Measurements from ENCODE around the gene GPX6.
"Not testable (repeated sequence)": the region's sequence is repeated elsewhere in the genome, so short reads cannot be mapped to it uniquely, and the experiment has no call there.

GPX6 gene

DNA sequence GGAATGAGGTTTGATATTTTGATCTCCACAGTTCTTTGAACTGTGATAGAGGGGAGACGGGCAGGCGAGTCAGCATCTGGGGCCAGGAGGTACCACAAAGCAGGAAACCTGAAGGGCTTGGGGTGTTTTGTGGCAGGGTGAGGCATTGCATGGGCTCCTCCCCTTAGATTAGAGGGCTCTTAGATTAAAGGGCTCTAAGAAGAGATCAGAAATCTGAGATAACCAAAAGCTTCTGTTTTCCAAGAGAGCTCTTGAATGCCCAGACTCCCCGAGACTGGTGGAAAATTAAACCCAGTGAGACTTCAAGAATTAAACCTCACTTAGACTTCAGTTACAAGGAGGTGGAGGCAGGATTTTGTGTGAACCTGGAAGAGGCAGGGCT lies 7.6 kb upstream of the GPX6 start:
- DNase-seq, result no peak

GRCh38 chr6:28522594-28523240 lies 7.1 kb upstream of the GPX6 start:
- DNase-seq, result no peak

DNA sequence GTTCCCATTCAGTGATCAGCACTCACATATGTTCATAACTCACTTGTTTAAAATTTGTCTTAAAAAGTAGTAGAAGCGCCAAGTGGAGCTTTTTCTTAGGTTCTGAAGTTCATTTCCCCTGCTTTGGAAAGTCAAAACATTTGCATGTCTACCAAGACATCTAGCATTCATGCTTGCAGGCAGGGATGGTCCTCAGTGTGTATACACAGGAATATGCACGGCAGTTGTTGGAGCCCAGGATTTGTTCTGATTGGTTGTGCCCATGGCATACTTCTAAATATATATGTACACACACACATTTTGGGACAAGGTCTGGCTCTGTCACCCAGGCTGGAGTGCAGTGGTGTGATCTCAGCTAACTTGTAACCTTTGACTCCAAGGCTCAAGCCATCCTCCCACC lies 2.4 kb upstream of the GPX6 start:
- DNase-seq, result no peak

DNA sequence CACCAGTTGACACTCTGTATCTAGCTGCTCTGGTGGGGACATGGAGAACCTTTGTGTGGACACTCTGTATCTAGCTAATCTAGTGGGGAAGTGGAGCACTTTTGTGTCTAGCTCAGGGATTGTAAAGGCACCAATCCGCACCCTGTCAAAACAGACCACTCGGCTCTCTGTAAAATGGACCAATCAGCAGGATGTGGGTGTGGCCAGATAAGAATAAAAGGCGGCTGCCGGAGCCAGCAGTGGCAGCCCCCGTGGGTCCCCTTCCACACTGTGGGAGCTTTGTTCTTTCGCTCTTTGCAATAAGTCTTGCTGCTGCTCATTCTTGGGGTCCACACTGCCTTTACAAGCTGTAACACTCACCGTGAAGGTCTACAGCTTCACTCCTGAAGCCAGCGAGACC lies 3.2 kb downstream of the GPX6 start:
- DNase-seq, result not testable (repeated sequence)

DNA sequence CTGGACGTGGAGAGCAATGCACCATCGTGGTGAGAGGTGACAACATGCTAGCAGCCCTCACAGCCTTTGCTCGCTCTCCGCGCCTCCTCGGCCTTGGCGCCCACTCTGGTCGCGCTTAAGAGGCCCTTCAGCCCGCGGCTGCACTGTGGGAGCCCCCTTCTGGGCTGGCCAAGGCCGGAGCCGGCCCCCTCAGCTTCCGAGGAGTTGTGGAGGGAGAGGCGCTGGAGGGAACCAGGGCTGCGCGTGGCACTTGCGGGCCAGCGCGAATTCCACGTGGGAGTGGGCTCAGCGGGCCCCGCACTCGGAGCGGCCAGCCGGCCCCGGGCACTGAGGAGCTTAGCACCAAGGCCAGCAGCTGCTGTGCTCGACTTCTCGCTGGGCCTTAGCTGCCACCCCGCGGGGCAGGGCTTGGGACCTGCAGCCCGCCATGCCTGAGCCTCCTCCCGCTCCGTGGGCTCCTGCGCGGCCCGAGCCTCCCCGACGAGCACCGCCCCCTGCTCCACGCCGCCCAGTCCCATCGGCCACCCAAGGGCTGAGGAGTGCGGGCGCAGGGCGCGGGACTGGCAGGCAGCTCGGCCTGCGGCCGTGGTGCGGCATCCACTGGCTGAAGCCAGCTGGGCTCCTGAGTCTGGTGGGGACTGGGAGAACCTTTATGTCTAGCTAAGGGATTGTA lies 3.8 kb downstream of the GPX6 start:
- DNase-seq, result no peak

DNA sequence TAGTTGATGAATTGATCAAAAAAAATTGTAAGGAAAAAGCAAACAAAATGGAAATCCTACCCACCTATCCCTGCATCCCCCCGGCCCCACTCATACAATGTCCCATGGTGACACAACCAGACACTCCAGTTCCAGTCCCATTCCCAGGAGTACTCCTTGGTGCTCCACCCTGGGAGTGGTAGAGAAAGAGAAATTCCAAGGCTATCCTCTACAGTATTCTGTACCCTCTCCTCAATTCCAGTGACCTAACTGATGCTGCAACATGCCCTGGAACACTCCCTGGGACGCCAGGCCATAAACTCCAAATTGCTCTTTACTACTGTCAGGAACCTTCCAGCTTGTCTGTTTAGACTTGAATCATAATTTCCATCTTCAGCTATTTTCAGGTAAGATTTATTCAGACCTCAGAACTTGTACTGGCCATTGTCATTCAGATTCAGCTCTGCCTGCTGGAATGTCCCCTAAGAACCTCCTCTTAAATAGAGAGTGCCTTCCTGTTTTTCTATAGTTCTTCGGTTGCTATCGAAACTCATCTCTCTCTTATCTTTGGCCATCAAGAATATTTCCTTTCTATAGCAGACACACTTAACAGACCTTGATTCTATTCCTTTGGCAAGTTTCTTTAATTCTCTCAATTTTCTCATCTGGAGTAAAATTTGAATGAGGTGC lies 8.7 kb downstream of the GPX6 start:
- no peak for DNase-seq

DNA sequence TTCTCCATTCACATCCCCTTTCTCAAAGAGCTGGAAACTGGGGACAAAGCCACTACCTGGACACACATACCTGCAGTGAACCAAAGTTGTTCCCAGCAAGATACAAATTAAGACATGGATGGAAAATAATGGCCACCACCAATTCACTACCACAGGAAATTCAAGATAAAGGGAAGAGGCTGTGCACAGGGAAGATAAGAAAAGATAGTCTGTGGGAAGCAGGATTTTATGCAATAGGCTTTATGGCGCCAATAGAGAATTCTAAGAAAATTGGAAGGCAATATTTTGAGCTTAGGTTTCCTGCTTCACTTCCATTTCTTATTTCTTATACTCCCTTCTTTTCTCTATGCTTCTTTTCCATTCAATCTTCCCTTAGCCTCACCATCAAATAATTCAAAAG lies 9.9 kb downstream of the GPX6 start:
- no peak for DNase-seq

GRCh38 chr6:28502709-28503305 lies 12.8 kb downstream of the GPX6 start:
- DNase-seq, result not testable (repeated sequence)

GRCh38 chr6:28502136-28502535 lies 13.5 kb downstream of the GPX6 start:
- DNase-seq, result not testable (repeated sequence)

GRCh38 chr6:28501259-28501658 lies 14.3 kb downstream of the GPX6 start:
- DNase-seq, result no peak

- no peak for DNase-seq
These were observed 17.7 kb downstream of the GPX6 start for GRCh38 chr6:28497893-28498292.

DNA sequence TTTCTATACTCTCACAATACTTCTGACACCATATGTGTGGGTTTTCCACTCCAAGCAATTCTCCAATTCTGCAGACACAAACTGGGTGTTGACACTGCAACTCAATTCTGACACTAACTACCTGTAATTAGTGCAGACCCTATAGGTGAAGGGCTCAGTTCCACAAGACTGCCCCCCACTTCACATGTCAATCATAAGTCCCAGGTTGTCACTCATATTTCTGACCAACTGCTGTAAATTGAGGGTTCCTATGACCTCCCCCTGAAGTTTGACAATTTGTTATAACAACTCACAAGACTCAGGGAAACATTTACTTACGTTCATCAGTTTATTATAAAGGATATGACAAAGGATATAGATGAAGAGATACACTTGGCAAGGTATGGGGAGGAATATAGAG lies 18.3 kb downstream of the GPX6 start:
- no peak for DNase-seq

DNA sequence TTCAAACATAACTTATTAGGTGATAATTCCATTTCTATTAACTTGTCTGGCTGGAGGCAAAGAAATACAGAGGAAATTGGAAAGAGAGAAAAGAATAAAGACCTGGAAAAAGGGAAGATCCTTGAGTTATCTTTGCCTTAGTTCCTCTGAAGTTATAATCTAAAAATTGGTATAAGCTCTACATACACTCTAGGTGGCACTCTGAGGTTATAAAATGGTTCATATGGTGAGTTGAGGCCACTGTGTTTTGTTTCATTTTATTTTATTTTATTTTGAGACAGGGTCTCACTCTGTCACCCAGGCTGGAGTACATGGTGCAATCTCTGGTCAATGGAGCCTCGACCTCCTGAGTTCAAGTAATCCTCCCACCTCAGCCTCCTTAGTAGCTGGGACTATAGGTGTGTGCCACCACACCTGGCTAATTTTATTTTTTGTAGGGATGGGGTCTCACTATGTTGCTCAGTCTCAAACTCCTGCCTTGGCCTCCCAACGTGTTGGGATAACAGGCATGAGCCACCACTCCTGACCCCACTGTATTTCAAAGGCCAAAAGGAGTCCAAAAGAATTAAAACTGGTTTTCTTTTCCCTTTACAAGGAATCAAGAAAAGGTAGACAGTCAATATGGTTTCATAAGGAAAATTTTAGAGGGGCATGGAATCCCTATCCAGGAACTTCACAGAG lies 19.4 kb downstream of the GPX6 start:
- no peak for DNase-seq

- no peak for DNase-seq
These were observed 23.6 kb downstream of the GPX6 start for GRCh38 chr6:28491984-28492317.

DNA sequence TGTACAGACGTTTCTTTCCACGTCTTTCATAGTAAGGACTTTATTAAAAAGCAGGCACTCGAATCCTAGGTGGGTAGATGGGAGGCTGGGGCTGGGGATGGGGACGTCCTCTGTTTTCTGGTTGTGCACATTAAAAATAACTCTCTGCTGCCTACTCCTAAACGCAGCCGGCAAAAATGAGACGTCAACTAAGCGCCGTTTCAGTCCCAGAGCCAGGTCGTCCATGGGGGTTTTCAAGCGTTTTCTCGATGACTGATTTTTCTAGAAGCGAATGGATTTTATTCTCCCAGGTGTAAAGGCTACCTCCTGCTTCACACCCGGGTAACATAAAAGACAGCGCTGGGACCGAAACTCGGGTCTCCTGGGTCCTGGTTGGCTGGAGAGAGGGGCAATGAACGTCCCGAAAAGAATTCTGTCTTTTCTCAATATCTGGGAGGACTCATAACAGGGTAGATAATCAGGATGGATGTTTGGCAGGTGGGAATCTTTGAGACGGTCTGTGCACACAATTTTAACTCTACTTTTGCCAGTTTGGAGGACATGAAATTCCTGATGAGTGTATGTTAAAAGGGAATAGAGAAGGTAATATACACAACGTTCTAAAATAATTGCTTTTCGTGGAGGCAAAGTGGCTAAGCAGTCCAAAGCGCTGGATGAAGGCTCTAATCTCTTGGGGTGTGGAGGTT lies 25.2 kb downstream of the GPX6 start:
- no peak for DNase-seq

DNA sequence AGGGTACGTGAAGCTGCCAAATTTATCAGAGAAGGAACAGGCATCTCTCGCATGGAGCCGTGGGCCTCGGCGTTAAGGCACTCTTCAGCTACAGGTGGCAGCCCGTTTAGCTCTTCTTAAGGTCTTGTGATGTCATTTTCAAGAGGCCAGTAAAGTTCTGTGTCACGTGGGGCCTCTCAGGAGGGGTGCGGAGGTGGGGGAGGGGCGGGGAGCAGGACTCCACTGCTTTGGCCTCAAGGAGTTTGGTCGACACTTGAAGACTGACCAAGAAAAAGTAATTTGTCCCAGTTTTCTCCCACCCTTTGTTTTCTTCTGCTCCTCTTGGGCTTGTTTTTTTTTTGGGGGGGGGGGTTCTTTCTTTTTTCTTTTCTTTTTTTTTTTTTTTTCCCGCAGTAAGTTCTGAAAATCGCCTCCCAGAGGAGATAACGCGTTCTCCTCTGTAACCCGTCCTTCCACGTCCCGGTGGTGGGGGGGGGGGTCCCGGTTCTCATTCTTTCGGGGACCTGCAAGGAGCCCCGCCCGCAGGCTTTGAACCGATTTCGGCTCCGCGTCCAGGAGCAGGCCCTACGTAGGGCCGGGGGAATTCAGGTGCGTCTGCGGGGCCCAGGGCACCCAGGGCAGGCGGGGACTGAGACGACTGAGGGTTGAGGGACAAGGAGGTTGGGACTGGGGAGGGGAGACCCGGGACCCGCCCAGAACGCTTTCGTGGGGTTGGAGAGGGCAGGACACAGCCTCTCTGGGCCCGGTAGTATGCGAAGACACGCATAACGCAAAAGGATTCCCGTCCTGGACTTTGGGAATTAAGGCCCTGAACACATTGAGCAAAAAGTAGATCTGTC lies 26.0 kb downstream of the GPX6 start:
- no peak for DNase-seq

DNA sequence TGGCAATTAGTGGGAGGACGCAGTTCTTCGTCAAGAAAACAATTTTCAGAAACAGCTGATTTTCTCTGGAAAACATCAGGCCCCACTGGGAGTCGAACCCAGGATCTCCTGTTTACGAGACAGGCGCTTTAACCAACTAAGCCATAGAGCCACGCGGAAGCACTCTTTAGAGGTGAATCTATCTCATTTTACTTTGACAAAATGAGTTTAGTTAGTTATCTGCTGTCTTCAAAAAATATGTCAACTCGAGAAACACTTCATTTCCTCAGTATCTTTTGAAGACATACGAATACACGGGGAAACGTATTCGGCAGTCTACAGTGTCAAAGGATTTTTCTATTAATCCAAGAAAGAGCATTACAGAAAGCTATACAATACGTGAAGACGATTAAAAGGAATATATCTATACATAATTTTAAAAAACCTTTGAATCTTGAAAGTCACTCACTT lies 26.7 kb downstream of the GPX6 start:
- DNase-seq, result no peak

GRCh38 chr6:28486988-28487742 lies 28.4 kb downstream of the GPX6 start:
- DNase-seq, result no peak

GRCh38 chr6:28486533-28486932 lies 29.1 kb downstream of the GPX6 start:
- DNase-seq, result no peak

DNA sequence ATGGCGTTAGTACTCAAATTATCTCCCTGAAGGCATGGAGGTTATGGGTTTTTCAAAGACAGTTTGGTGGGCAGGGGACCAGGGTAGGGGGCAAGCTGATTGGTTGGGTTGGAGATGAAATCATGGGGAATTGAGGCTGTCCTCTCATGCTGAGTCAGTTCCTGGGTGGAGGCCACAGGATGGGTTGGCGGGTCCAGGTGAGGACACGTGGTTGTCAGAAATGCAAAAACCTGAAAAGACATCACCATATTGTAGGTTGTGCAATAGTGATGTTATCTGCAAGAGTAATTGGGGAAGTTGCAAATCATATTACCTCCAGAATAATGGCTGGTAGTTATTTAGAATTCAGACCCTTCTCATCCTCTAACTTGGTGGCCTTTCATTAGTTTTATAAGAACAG lies 30.1 kb downstream of the GPX6 start:
- DNase-seq, result no peak

DNA sequence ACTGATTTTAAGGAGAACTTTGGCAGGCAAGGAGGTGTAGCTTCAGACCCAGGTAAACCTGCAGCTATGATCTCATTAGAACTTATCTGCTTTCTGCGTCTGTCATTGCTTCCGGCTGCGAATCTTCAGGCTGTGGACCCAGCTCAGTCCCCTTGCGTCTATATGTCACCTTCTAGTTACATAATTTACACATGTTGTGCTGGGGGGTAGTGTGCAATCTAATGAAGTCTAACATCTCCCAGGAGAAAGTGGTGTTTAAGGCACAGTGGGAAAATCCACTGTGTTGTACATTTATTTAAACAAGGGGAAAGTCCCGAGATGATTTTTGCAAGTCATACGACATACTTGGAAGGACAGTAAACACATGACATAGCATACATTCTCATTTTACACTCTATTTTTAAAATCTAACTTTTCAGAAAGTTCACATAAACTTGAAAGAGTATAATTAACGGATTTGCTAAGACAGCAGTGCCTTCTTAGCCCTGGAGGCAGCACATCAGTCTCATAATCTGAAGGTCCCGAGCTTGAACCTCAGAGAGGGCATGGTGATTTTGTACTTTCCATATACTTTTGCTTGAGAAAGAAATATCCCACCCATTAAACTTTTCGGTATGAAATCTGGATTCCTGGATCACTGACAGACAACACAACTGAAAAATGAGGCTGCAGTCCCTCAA lies 35.2 kb downstream of the GPX6 start:
- DNase-seq, result no peak

All from DMS153 (cell line).